ENCODE measurements around the gene ARL2BP. TPM values are rescaled to one million over a fixed set of nuclear protein-coding genes. Genes with fewer than 3 reads are reported as not detected.

The ARL2BP gene
- total and polyA plus RNA-seq, 3 experiments from 2014 or later: 29.9 to 112 (median 30.1) TPM

DNA sequence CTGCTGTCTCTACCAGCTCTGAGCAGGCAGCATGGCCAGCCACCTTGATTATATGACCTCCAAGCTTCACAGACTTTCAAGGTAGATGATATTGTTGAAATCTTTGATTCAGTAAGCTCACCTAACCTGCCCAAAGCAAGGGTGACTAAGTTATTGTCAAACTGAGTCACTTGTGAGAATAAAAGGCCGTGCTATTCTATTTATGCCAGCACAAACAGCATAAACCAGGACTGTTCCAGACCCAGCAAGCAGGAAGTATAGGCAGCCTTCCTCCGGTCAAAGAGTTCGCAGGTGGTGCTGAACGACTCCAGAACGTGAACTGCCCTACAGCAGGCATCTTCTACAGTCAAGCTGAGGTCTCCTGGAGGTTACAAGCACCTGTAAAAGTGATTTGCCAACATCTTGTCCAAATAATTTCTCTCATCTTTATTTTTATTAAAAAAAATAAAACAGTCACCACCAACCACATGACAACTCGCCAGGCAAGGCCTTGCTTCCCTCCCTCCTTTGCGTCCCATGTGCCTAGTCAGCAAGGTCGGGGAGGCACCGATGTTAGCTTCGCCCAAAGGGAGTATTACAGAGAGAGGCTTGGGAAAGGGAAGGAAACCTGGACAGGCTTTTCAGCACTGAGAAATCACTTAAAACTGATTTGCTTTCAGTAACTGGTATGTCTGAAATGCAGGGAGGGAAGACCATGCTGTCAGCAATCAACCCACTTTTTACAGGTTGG is 10.8 kb downstream of the ARL2BP start:
- no peak for DNase-seq
- ChIA-PET CTCF (interaction anchor here (0.6 kb wide), 1 partner anchor 665 kb away, joined by 3 read pairs; no protein-coding TSS in a partner anchor), POLR2A (no interaction called here)
- Histone ChIP-seq H3K27me3 (ENCODE audit: insufficient read depth, low read length, poor library complexity, severe bottlenecking) (no peaks in the 10 kb centered on the region), H3K4me1 (ENCODE audit: insufficient read depth, low read length) (peaks cover 11% of the 10 kb centered on the region), H3K27ac (ENCODE audit: low read depth, low read length) (no peak overlapping the region), H3K9me3 (ENCODE audit: low read length) (no peaks in the 10 kb centered on the region), H3K36me3 (ENCODE audit: insufficient read depth, low read length) (peaks cover 8% of the 10 kb centered on the region), H3K4me3 (ENCODE audit: low read length) (no peak overlapping the region)
- H3K27ac Mint-ChIP-seq: peak overlapping the region in 2 of 8 donors; percentile 23 to 86
- H3K4me3 Mint-ChIP-seq: no peak overlapping the region
- H3K4me1 Mint-ChIP-seq: peaks cover 6 to 13% (median 7%) of the 10 kb centered on the region in 3 donors
- H3K27me3 Mint-ChIP-seq: no peaks in the 10 kb centered on the region
- peaks cover 6 to 44% (median 6%) of the 10 kb centered on the region in 3 donors for H3K36me3 Mint-ChIP-seq
- H3K9me3 Mint-ChIP-seq: no peaks in the 10 kb centered on the region

DNA sequence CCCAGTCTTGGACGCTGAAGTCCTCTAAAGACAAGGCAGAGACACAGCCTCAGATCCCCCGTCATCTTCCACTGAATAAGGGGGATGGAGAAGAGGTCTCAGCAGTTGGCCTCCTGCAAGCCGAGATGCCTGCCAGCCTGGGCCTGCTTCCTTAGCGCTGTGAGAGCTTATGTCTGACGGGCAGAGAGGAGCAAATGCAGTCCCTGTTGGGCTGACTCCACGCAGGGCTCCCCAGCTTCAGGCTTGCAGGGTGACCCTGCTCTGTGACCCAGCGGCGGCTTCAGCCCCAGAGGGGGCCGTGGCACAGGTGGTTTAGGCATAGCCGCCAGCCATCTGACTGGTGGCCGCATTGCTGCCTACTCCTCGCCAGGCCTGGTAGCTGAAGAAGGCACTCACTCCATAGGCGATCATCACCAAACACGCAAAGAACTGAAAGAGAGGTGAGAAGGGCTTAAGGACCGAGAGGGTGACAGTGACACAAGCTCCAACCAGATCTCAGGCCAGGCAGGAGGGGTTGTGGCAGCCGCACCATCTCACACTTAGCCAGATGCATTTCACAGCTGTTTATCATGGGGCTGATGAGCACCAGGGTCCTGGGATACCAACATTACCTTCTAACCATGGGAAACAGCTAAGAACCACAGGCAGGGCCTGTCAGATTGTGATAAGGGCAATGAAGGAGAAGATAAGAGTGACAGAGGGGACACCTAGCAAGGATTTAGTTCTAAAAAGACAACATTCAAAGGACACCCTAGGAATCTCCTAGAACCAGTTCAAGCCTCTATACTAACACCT is 11.7 kb downstream of the ARL2BP start:
- ChIA-PET CTCF (no interaction called here), POLR2A (no interaction called here)
- no peak overlapping the region for H3K4me3 ChIP-seq (ENCODE audit: low read length)
- H3K4me3 Mint-ChIP-seq: no peak overlapping the region
- H3K27ac ChIP-seq (ENCODE audit: low read depth, low read length): no peak overlapping the region
- H3K9me3 Mint-ChIP-seq: no peaks in the 10 kb centered on the region
- H3K27ac Mint-ChIP-seq: peak overlapping the region in 1 of 8 donors; percentile 86
- peaks cover 11% of the 10 kb centered on the region for H3K4me1 ChIP-seq (ENCODE audit: insufficient read depth, low read length)
- H3K36me3 ChIP-seq (ENCODE audit: insufficient read depth, low read length): peaks cover 8% of the 10 kb centered on the region
- H3K27me3 Mint-ChIP-seq: no peaks in the 10 kb centered on the region
- no peak for DNase-seq
- peaks cover 6 to 35% (median 6%) of the 10 kb centered on the region in 3 donors for H3K36me3 Mint-ChIP-seq
- H3K4me1 Mint-ChIP-seq: peaks cover 6 to 14% (median 7%) of the 10 kb centered on the region in 3 donors
- H3K27me3 ChIP-seq (ENCODE audit: insufficient read depth, low read length, poor library complexity, severe bottlenecking): no peaks in the 10 kb centered on the region
- no peaks in the 10 kb centered on the region for H3K9me3 ChIP-seq (ENCODE audit: low read length)

DNA sequence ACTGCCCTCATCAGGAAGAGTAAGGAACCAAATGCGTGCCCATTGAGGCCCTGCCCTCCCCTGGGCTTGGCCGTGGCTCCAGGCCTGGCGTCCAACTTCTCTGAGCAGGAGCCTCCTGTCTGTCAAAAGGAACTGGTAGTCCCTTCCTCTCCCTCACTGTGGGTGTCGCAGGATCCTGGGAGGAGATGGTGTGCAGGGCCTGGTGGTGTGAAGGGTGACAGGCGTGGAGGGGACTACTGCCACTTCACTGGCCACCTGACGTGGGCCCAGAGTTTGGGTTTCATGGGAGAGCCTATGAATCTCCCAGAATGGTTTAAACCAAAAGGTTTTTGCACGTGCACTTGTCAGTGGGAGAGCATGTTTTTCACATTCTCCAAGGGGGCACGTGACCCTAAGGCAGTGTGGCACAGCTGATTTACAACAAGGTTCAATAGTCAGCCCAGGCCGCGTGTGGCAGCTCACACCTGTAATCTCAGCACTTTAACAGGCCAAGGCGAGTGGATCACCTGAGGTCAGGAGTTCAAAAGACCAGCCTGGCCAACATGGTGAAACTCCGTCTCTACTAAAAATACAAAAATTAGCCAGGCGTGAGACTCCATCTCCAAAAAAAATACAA is 12.5 kb downstream of the ARL2BP start:
- H3K27me3 Mint-ChIP-seq: no peaks in the 10 kb centered on the region
- H3K4me3 Mint-ChIP-seq: no peak overlapping the region
- ChIA-PET POLR2A (no interaction called here), CTCF (no interaction called here)
- Histone ChIP-seq H3K27me3 (ENCODE audit: insufficient read depth, low read length, poor library complexity, severe bottlenecking) (no peaks in the 10 kb centered on the region), H3K27ac (ENCODE audit: low read depth, low read length) (no peak overlapping the region), H3K36me3 (ENCODE audit: insufficient read depth, low read length) (peaks cover 1% of the 10 kb centered on the region), H3K4me1 (ENCODE audit: insufficient read depth, low read length) (peaks cover 11% of the 10 kb centered on the region), H3K4me3 (ENCODE audit: low read length) (no peak overlapping the region), H3K9me3 (ENCODE audit: low read length) (no peaks in the 10 kb centered on the region)
- peaks cover 6 to 14% (median 7%) of the 10 kb centered on the region in 3 donors for H3K4me1 Mint-ChIP-seq
- H3K27ac Mint-ChIP-seq: no peak overlapping the region
- peaks cover under 1 to 28% (median 1%) of the 10 kb centered on the region in 3 donors for H3K36me3 Mint-ChIP-seq
- H3K9me3 Mint-ChIP-seq: no peaks in the 10 kb centered on the region
- DNase-seq: no peak

GRCh38 chr16:57258226-57258909 is 13.3 kb downstream of the ARL2BP start:
- H3K27me3 Mint-ChIP-seq: no peaks in the 10 kb centered on the region
- DNase-seq: no peak
- H3K36me3 Mint-ChIP-seq: peaks cover 0 to 21% (median 0%) of the 10 kb centered on the region in 3 donors
- ChIA-PET POLR2A (interaction anchor here (0.7 kb wide), 1 partner anchor 11 kb away, joined by 11 read pairs; no protein-coding TSS in a partner anchor), CTCF (no interaction called here)
- Histone ChIP-seq H3K27ac (ENCODE audit: low read depth, low read length) (no peak overlapping the region), H3K4me3 (ENCODE audit: low read length) (no peak overlapping the region), H3K4me1 (ENCODE audit: insufficient read depth, low read length) (peaks cover 11% of the 10 kb centered on the region), H3K36me3 (ENCODE audit: insufficient read depth, low read length) (no peaks in the 10 kb centered on the region), H3K9me3 (ENCODE audit: low read length) (no peaks in the 10 kb centered on the region), H3K27me3 (ENCODE audit: insufficient read depth, low read length, poor library complexity, severe bottlenecking) (no peaks in the 10 kb centered on the region)
- H3K27ac Mint-ChIP-seq: peak overlapping the region in 1 of 8 donors; percentile 82
- peaks cover 6 to 14% (median 7%) of the 10 kb centered on the region in 3 donors for H3K4me1 Mint-ChIP-seq
- peak overlapping the region in 1 of 7 donors; percentile 49 for H3K4me3 Mint-ChIP-seq
- no peaks in the 10 kb centered on the region for H3K9me3 Mint-ChIP-seq

- Mint-ChIP-seq H3K27ac (no peak overlapping the region), H3K4me1 (peaks cover 6 to 14% (median 7%) of the 10 kb centered on the region in 3 donors), H3K4me3 (no peak overlapping the region), H3K9me3 (no peaks in the 10 kb centered on the region), H3K27me3 (no peaks in the 10 kb centered on the region), H3K36me3 (peaks cover 0 to 18% (median 0%) of the 10 kb centered on the region in 3 donors)
- CTCF ChIA-PET: no interaction called here
- no peaks in the 10 kb centered on the region for H3K9me3 ChIP-seq (ENCODE audit: low read length)
- H3K27me3 ChIP-seq (ENCODE audit: insufficient read depth, low read length, poor library complexity, severe bottlenecking): no peaks in the 10 kb centered on the region
- peaks cover 11% of the 10 kb centered on the region for H3K4me1 ChIP-seq (ENCODE audit: insufficient read depth, low read length)
- no peak overlapping the region for H3K27ac ChIP-seq (ENCODE audit: low read depth, low read length)
- DNase-seq: no peak
- no peaks in the 10 kb centered on the region for H3K36me3 ChIP-seq (ENCODE audit: insufficient read depth, low read length)
- POLR2A ChIA-PET: interaction anchor here (0.7 kb wide), 1 partner anchor 11 kb away, joined by 11 read pairs; no protein-coding TSS in a partner anchor
- no peak overlapping the region for H3K4me3 ChIP-seq (ENCODE audit: low read length)
Observed at GRCh38 chr16:57258910-57259475, 13.9 kb downstream of the ARL2BP start.

DNA sequence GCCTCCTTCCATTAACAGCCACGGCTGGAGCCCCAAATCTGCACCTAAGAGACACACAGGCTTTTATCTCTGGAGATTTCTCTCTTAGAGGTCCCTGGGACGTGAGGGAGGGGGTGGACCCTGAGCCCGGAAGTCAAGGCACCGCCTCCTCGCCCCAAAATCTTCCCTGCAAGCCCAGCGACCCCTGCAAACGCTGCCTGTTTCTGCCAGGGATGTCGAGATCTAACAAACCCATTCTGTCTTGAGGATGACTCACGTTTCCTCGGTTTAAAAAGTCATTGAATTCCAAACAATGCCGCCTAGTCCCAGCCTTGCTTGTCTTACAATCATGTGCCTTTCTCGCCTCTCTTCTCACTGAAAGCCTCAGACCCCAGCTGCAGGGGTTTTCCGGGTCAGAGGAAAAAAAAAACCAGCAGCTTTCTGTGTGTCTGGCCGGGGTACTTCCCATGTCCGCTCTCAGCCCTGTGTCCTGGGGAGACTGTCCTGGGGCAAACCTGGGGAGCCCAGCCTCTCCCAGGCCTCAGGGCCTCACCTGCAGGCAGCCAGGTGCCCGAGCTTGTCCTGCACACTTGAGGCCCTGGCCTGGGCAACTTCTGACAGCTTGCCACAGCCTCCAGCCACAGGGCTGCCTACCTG is 15.4 kb downstream of the ARL2BP start:
- Mint-ChIP-seq H3K4me3 (peak overlapping the region in 5 of 7 donors; percentile 28 to 66 (median 38)), H3K27ac (peak overlapping the region; percentile 39 to 88 (median 68)), H3K36me3 (peaks cover 0 to 11% (median 0%) of the 10 kb centered on the region in 3 donors), H3K27me3 (no peaks in the 10 kb centered on the region), H3K4me1 (peaks cover 6 to 16% (median 7%) of the 10 kb centered on the region in 3 donors), H3K9me3 (no peaks in the 10 kb centered on the region)
- Histone ChIP-seq H3K27me3 (ENCODE audit: insufficient read depth, low read length, poor library complexity, severe bottlenecking) (no peaks in the 10 kb centered on the region), H3K4me1 (ENCODE audit: insufficient read depth, low read length) (peaks cover 24% of the 10 kb centered on the region), H3K36me3 (ENCODE audit: insufficient read depth, low read length) (no peaks in the 10 kb centered on the region), H3K27ac (ENCODE audit: low read depth, low read length) (no peak overlapping the region), H3K4me3 (ENCODE audit: low read length) (no peak overlapping the region), H3K9me3 (ENCODE audit: low read length) (no peaks in the 10 kb centered on the region)
- peak in 1 of 5 donors; percentile 38 for DNase-seq
- ChIA-PET CTCF (no interaction called here), POLR2A (no interaction called here)

DNA sequence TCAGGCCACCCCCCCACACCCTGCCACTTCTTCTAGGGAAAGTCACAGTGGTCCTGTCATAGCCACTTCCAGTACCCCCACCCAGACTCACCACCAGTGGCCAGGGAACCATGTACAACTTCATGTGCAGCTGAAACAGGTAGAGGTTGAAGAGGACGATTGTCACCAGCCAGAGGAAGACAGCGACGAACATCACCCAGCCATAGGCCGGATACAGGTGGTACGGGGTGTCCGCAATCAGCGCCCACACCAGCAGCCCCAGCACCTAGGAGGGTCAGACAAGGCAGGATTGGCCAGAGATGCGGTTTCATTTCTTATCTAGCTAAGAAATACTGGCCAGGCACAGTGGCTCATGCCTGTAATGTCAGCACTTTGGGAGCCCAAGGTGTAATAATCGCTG is 16.7 kb downstream of the ARL2BP start:
- H3K9me3 Mint-ChIP-seq: no peaks in the 10 kb centered on the region
- H3K36me3 Mint-ChIP-seq: peaks cover 0 to 3% (median 0%) of the 10 kb centered on the region in 3 donors
- H3K4me3 Mint-ChIP-seq: no peak overlapping the region
- H3K4me1 Mint-ChIP-seq: peaks cover 13 to 30% (median 16%) of the 10 kb centered on the region in 3 donors
- no peaks in the 10 kb centered on the region for H3K27me3 Mint-ChIP-seq
- peak overlapping the region in 3 of 8 donors; percentile 29 to 80 (median 36) for H3K27ac Mint-ChIP-seq
- Histone ChIP-seq H3K4me1 (ENCODE audit: insufficient read depth, low read length) (peaks cover 37% of the 10 kb centered on the region), H3K27me3 (ENCODE audit: insufficient read depth, low read length, poor library complexity, severe bottlenecking) (no peaks in the 10 kb centered on the region), H3K9me3 (ENCODE audit: low read length) (no peaks in the 10 kb centered on the region), H3K36me3 (ENCODE audit: insufficient read depth, low read length) (no peaks in the 10 kb centered on the region), H3K27ac (ENCODE audit: low read depth, low read length) (no peak overlapping the region), H3K4me3 (ENCODE audit: low read length) (no peak overlapping the region)
- no peak for DNase-seq
- CTCF ChIA-PET: interaction anchor here (1.7 kb wide), 1 partner anchor 19 kb away, joined by 3 read pairs; no protein-coding TSS in a partner anchor
- POLR2A ChIA-PET: no interaction called here
